Neural cell (in vitro differentiated cells): ENCODE data around the gene SLC22A14. TPM values are rescaled to one million over a fixed set of nuclear protein-coding genes. Genes with fewer than 3 reads are reported as not detected.

Experiments
- H2AFZ ChIP-seq: fragments of 200-600, 300-800 bp; sonication (generic), shearing (Covaris generic); 2 replicates; pipeline ENCODE4 v1.6.0; 2014; ENCODE audit warnings: low read depth, mild to moderate bottlenecking, antibody characterized with exemption, low read length, moderate library complexity
- H3F3A ChIP-seq: fragments of 200-600 bp; shearing (Covaris generic); 2 replicates; pipeline ENCODE4 v1.6.1; 2016; ENCODE audit warnings: mild to moderate bottlenecking, moderate library complexity, mixed read lengths, antibody characterized with exemption, low read length; ENCODE audit not compliant: insufficient read depth, poor library complexity, severe bottlenecking
- H3K27ac ChIP-seq: fragments of 200-600, 300-800 bp; sonication (generic), shearing (Covaris generic); 2 replicates; pipeline ENCODE4 v1.5.1; 2014; ENCODE audit warnings: mild to moderate bottlenecking, low read length, moderate library complexity
- H3K27me3 ChIP-seq: fragments of 300-800, 200-600 bp; sonication (generic), shearing (Covaris generic); 2 replicates; pipeline ENCODE4 v1.6.0; 2014; ENCODE audit warnings: mild to moderate bottlenecking, low read depth, low read length, moderate library complexity; ENCODE audit not compliant: insufficient read depth
- H3K36me3 ChIP-seq: fragments of 300-800, 200-600 bp; sonication (generic), shearing (Covaris generic); 2 replicates; pipeline ENCODE4 v1.5.1; 2014; ENCODE audit warnings: mild to moderate bottlenecking, antibody characterized with exemption, low read length, moderate library complexity; ENCODE audit not compliant: insufficient read depth
- H3K4me2 ChIP-seq: fragments of 300-800, 200-600 bp; sonication (generic), shearing (Covaris generic); 2 replicates; pipeline ENCODE4 v1.6.0; 2014; ENCODE audit warnings: mild to moderate bottlenecking, low read length
- H3K4me3 ChIP-seq: fragments of 300-800, 200-600 bp; sonication (generic), shearing (Covaris generic); 2 replicates; pipeline ENCODE4 v1.5.1; 2014; ENCODE audit warnings: mild to moderate bottlenecking, low read length, moderate library complexity
- H3K79me2 ChIP-seq: fragments of 200-600 bp; shearing (Covaris generic); replicated peaks from 2 replicates; pipeline ENCODE4 v1.6.0; 2014; ENCODE audit warnings: mild to moderate bottlenecking, low read length, moderate library complexity; ENCODE audit not compliant: insufficient read depth
- H3K9ac ChIP-seq: fragments of 300-800, 200-600 bp; sonication (generic), shearing (Covaris generic); 2 replicates; pipeline ENCODE4 v1.6.1; 2016; ENCODE audit warnings: mild to moderate bottlenecking, low read length, mixed read lengths
- H3K9me2 ChIP-seq: fragments of 200-600 bp; shearing (Covaris generic); 2 replicates; pipeline ENCODE4 v1.6.1; 2016; ENCODE audit warnings: mild to moderate bottlenecking, low read length, mixed read lengths; ENCODE audit not compliant: insufficient read depth
- H3K9me3 ChIP-seq: fragments of 200-600, 300-800 bp; sonication (generic), shearing (Covaris generic); 2 replicates; pipeline ENCODE4 v1.6.1; 2016; ENCODE audit warnings: mild to moderate bottlenecking, mixed run types, low read length, moderate library complexity, mixed read lengths
- H4K20me1 ChIP-seq: fragments of 200-600 bp; shearing (Covaris generic); 2 replicates; pipeline ENCODE4 v1.6.1; 2016; ENCODE audit warnings: mild to moderate bottlenecking, mixed run types; ENCODE audit not compliant: insufficient read depth
- EP300 ChIP-seq: fragments of 450-650 bp; conservative IDR thresholded peaks from 2 replicates; pipeline ENCODE4 v1.6.1; 2014; ENCODE audit warnings: antibody characterized with exemption, mild to moderate bottlenecking, moderate library complexity; ENCODE audit not compliant: poor library complexity, severe bottlenecking
- EZH2 ChIP-seq: fragments of 200-600, 300-800 bp; shearing (Covaris generic), sonication (generic); IDR thresholded peaks from 2 replicates; pipeline ENCODE4 v1.6.1; 2014; ENCODE audit warnings: antibody characterized with exemption, low read length, borderline replicate concordance, mild to moderate bottlenecking; ENCODE audit not compliant: insufficient read depth, poor library complexity, severe bottlenecking
- MXI1 ChIP-seq: fragments of 450-650 bp; conservative IDR thresholded peaks from 2 replicates; pipeline ENCODE4 v1.6.1; 2014; ENCODE audit warnings: antibody characterized with exemption, mild to moderate bottlenecking; ENCODE audit not compliant: poor library complexity, severe bottlenecking
- POLR2AphosphoS5 ChIP-seq: IDR thresholded peaks from 2 replicates; pipeline ENCODE4 v1.6.1; 2012
- RAD21 ChIP-seq: fragments of 450-650 bp; conservative IDR thresholded peaks from 2 replicates; pipeline ENCODE4 v1.6.1; 2014; ENCODE audit warnings: antibody characterized with exemption, mild to moderate bottlenecking, moderate library complexity
- SMC3 ChIP-seq: fragments of 450-650 bp; conservative IDR thresholded peaks from 2 replicates; pipeline ENCODE4 v1.6.1; 2014; ENCODE audit warnings: antibody characterized with exemption, mild to moderate bottlenecking, moderate library complexity; ENCODE audit not compliant: poor library complexity
- TAF1 ChIP-seq: IDR thresholded peaks from 2 replicates; pipeline ENCODE4 v1.6.1; 2012; ENCODE audit warnings: low read depth
- polyA plus RNA-seq: library from polyadenylated mRNA; depleted of rRNA; stranded (reverse); fragments of >200 nt; gene quantifications from 2 replicates; pipeline ENCODE4 v1.2.3, GENCODE V29; 2014
- TF ChIP-seq, protein P1 (sequence below): fragments of 450-650 bp; IDR thresholded peaks from 2 replicates; pipeline ENCODE4 v1.5.1; 2014; ENCODE audit warnings: antibody characterized with exemption, mild to moderate bottlenecking, moderate library complexity; ENCODE audit not compliant: poor library complexity, severe bottlenecking
- TF ChIP-seq, protein P2 (sequence below): IDR thresholded peaks from 2 replicates; pipeline ENCODE4 v1.6.1; 2012; ENCODE audit warnings: borderline replicate concordance

SLC22A14 gene
- polyA plus RNA-seq, 1 donor from 2014 or later = 0.25 TPM

DNA sequence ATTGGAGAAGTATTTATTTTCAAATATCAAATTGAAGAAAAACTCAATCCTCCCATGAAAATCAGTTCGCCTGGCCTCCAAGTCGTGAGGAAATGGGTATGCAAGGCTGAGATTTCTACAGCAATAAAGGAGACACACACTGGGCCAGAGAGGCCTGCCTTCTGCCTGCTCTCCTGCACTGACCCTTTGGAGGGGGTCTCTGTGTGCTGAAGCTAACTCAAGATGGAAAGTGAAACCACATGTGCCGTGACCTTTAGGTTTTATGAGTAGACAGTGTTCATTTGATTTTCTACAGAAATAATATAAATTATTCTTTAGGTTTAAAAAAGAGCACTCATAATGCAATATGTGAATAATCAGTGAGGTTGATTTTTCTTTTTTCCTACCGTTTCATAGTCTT, 28.4 kb upstream of the SLC22A14 start:
- H3K9me3 ChIP-seq = no peaks in the 10 kb centered on the region
- no peak overlapping the region for H3K4me2 ChIP-seq
- no peaks in the 10 kb centered on the region for H3F3A ChIP-seq
- TF ChIP-seq, protein P1, sequence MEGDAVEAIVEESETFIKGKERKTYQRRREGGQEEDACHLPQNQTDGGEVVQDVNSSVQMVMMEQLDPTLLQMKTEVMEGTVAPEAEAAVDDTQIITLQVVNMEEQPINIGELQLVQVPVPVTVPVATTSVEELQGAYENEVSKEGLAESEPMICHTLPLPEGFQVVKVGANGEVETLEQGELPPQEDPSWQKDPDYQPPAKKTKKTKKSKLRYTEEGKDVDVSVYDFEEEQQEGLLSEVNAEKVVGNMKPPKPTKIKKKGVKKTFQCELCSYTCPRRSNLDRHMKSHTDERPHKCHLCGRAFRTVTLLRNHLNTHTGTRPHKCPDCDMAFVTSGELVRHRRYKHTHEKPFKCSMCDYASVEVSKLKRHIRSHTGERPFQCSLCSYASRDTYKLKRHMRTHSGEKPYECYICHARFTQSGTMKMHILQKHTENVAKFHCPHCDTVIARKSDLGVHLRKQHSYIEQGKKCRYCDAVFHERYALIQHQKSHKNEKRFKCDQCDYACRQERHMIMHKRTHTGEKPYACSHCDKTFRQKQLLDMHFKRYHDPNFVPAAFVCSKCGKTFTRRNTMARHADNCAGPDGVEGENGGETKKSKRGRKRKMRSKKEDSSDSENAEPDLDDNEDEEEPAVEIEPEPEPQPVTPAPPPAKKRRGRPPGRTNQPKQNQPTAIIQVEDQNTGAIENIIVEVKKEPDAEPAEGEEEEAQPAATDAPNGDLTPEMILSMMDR = no peak
- no peak for TF ChIP-seq POLR2AphosphoS5
- TF ChIP-seq SMC3 = no peak
- no peak for TF ChIP-seq EP300
- TF ChIP-seq EZH2 = no peak
- TF ChIP-seq, protein P2, sequence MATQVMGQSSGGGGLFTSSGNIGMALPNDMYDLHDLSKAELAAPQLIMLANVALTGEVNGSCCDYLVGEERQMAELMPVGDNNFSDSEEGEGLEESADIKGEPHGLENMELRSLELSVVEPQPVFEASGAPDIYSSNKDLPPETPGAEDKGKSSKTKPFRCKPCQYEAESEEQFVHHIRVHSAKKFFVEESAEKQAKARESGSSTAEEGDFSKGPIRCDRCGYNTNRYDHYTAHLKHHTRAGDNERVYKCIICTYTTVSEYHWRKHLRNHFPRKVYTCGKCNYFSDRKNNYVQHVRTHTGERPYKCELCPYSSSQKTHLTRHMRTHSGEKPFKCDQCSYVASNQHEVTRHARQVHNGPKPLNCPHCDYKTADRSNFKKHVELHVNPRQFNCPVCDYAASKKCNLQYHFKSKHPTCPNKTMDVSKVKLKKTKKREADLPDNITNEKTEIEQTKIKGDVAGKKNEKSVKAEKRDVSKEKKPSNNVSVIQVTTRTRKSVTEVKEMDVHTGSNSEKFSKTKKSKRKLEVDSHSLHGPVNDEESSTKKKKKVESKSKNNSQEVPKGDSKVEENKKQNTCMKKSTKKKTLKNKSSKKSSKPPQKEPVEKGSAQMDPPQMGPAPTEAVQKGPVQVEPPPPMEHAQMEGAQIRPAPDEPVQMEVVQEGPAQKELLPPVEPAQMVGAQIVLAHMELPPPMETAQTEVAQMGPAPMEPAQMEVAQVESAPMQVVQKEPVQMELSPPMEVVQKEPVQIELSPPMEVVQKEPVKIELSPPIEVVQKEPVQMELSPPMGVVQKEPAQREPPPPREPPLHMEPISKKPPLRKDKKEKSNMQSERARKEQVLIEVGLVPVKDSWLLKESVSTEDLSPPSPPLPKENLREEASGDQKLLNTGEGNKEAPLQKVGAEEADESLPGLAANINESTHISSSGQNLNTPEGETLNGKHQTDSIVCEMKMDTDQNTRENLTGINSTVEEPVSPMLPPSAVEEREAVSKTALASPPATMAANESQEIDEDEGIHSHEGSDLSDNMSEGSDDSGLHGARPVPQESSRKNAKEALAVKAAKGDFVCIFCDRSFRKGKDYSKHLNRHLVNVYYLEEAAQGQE = no peak
- TF ChIP-seq TAF1 = no peak
- no peak for TF ChIP-seq RAD21
- no peak for TF ChIP-seq MXI1
- H2AFZ ChIP-seq = no peak overlapping the region
- no peak overlapping the region for H3K27ac ChIP-seq
- no peaks in the 10 kb centered on the region for H3K79me2 ChIP-seq
- no peaks in the 10 kb centered on the region for H3K27me3 ChIP-seq
- H4K20me1 ChIP-seq = no peaks in the 10 kb centered on the region
- no peak overlapping the region for H3K9ac ChIP-seq
- H3K4me3 ChIP-seq = no peak overlapping the region
- peaks cover 9% of the 10 kb centered on the region for H3K36me3 ChIP-seq
- no peaks in the 10 kb centered on the region for H3K9me2 ChIP-seq

DNA sequence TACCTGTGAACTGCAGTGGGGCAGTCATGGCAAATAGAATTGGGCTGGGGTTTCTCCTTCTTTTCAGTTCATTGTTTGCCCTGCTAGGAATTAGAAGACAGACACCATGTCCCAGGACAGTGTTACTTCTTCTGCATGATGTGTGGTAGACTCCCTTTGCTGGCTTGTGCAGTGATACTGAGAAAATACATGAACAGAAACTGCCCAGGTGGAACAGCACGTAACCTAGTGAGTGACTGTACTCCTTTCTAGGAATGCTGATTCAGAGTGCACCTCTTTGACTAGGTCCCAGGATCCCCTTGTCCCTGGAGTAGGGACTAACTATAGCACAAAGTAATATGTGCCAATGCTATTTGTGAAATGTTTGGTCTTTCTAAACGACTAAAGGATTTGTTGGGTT, 27.2 kb upstream of the SLC22A14 start:
- no peak for TF ChIP-seq EZH2
- TF ChIP-seq TAF1 = no peak
- TF ChIP-seq, protein P1 = no peak
- no peak for TF ChIP-seq MXI1
- no peak for TF ChIP-seq POLR2AphosphoS5
- TF ChIP-seq RAD21 = no peak
- TF ChIP-seq, protein P2 = no peak
- no peak for TF ChIP-seq EP300
- Histone ChIP-seq H3K9me2 (no peaks in the 10 kb centered on the region), H3F3A (no peaks in the 10 kb centered on the region), H2AFZ (no peak overlapping the region), H3K27me3 (no peaks in the 10 kb centered on the region), H3K27ac (no peak overlapping the region), H3K9ac (no peak overlapping the region), H3K4me2 (no peak overlapping the region), H3K36me3 (peaks cover 8% of the 10 kb centered on the region), H3K9me3 (no peaks in the 10 kb centered on the region), H4K20me1 (no peaks in the 10 kb centered on the region), H3K79me2 (no peaks in the 10 kb centered on the region), H3K4me3 (no peak overlapping the region)
